Lower lobe of right lung (tissue), 2 donors: ENCODE data around the gene WDFY4. TPM values are rescaled to one million over a fixed set of nuclear protein-coding genes. Genes with fewer than 3 reads are reported as not detected.

ENCODE experiments used
- ATAC-seq, 2 donors: fragments of 200-7000 bp; cut with Tn5 transposase; one replicate each; pipeline ENCODE4 v1.9.1; 2020 to 2022; ENCODE audit warnings: mild to moderate bottlenecking in 2 of 2, moderate library complexity in 2 of 2
- DNase-seq: peaks from one replicate; pipeline ENCODE4 v3.0.0-alpha.2; 2020
- H3K27ac ChIP-seq: fragments of 200-600 bp; one replicate; pipeline ENCODE4 v1.8.0; 2022
- H3K27me3 ChIP-seq: fragments of 200-600 bp; one replicate; pipeline ENCODE4 v1.8.0; 2022; ENCODE audit warnings: low read depth
- H3K36me3 ChIP-seq: fragments of 200-600 bp; one replicate; pipeline ENCODE4 v1.8.0; 2022; ENCODE audit warnings: mild to moderate bottlenecking
- H3K4me1 ChIP-seq: fragments of 200-600 bp; one replicate; pipeline ENCODE4 v1.8.0; 2022
- H3K4me3 ChIP-seq: fragments of 200-600 bp; one replicate; pipeline ENCODE4 v1.8.0; 2022; ENCODE audit warnings: mild to moderate bottlenecking
- H3K9me3 ChIP-seq: fragments of 200-600 bp; one replicate; pipeline ENCODE4 v1.8.0; 2022
- CTCF ChIP-seq: fragments of 200-600 bp; IDR thresholded peaks from one replicate; pipeline ENCODE4 v1.8.0; 2022; ENCODE audit warnings: antibody characterized with exemption, mild to moderate bottlenecking
- intact Hi-C: fragments of 100-400 bp; cut with DNase I; formaldehyde crosslinking; loops from one replicate; pipeline ENCODE4 v1.11.0; 2022
- total RNA-seq: library from RNA; stranded (reverse); fragmentation: NEBNext Ultra II Directional; extraction: Animal tissue kit (Norgen Biotek cat#: 25700); gene quantifications from one replicate; pipeline ENCODE4 v1.2.1, GENCODE V29; 2021
- donor health status: DM: no; HTN: yes; CAD: no; lungs with severe emphysema.

WDFY4 gene
- total RNA-seq, 1 donor from 2014 or later, result 44.4 TPM

- H3K27ac ChIP-seq, result no peak overlapping the region
- no peaks in the 10 kb centered on the region for H3K36me3 ChIP-seq
- H3K4me1 ChIP-seq, result peaks cover 31% of the 10 kb centered on the region
- DNase-seq (no peak), ATAC-seq (peak in 1 of 2 donors; percentile 10)
- TF ChIP-seq CTCF, result no peak
- no peak overlapping the region for H3K4me3 ChIP-seq
- no peaks in the 10 kb centered on the region for H3K9me3 ChIP-seq
- intact Hi-C loops, result no loop called here
- H3K27me3 ChIP-seq, result no peaks in the 10 kb centered on the region
Measured at GRCh38 chr10:48703531-48704122, 19.0 kb downstream of the WDFY4 start.

DNA sequence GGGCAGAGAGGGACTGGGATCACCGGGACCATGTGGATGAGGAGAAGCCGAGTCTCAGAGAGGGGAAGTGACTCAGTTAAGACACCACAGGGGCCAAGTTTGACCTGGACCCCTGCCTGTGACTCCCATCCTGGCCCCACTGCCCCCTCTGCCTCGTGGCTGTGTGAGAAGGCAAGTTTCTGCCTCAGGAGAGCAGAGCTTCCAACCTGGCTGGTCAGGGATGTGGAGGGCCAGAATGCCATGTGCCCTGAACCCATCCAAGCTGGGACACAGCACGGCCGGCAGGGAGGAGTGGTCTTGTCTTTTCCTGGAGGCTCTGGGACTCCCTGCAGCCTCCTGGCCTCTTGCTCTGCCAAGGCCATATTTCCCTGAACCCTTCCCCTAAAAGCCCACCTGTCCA is 19.5 kb downstream of the WDFY4 start:
- TF ChIP-seq CTCF, result no peak
- DNase-seq, result no peak
- no peak overlapping the region for H3K4me3 ChIP-seq
- H3K4me1 ChIP-seq, result peaks cover 31% of the 10 kb centered on the region
- intact Hi-C loops, result no loop called here
- no peaks in the 10 kb centered on the region for H3K36me3 ChIP-seq
- H3K27ac ChIP-seq, result no peak overlapping the region
- no peaks in the 10 kb centered on the region for H3K9me3 ChIP-seq
- ATAC-seq, result no peak
- H3K27me3 ChIP-seq, result no peaks in the 10 kb centered on the region

DNA sequence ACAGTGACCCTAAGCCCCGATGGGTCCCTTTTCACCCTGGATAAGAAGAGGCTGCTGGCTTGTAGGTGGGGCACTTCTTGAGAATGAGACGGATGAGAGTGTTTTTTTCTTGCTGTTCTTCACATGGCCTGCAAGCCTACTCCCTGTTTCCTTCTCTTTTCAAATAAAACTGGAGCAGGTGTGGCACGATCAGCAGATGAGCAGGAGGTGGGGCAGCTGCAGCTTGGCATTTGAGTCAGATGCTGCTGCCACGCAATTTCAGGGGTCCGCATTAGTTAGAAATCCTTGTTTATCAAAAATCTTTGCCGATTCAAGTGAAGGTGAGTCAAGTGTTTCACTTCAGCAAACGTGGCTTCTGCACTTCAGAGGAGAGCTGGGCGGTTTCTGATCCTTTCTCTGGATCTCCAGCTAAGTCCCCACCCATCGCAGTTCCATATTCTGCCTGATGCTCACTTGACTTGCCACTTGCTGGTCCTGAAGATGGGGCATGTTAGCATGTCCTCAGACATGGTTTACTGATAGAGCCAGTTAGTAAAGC is 20.8 kb downstream of the WDFY4 start:
- Histone ChIP-seq H3K27me3 (no peaks in the 10 kb centered on the region), H3K4me3 (no peak overlapping the region), H3K27ac (no peak overlapping the region), H3K4me1 (peaks cover 31% of the 10 kb centered on the region), H3K36me3 (no peaks in the 10 kb centered on the region), H3K9me3 (no peaks in the 10 kb centered on the region)
- no peak for TF ChIP-seq CTCF
- DNase-seq (no peak), ATAC-seq (no peak)
- intact Hi-C loops, result no loop called here

GRCh38 chr10:48707472-48707871 is 22.8 kb downstream of the WDFY4 start:
- ATAC-seq (peak; percentile 29 to 39), DNase-seq (no peak)
- Histone ChIP-seq H3K36me3 (no peaks in the 10 kb centered on the region), H3K27me3 (no peaks in the 10 kb centered on the region), H3K27ac (no peak overlapping the region), H3K9me3 (no peaks in the 10 kb centered on the region), H3K4me3 (no peak overlapping the region), H3K4me1 (peaks cover 23% of the 10 kb centered on the region)
- TF ChIP-seq CTCF, result no peak
- intact Hi-C loops, result no loop called here

GRCh38 chr10:48708144-48708543 is 23.5 kb downstream of the WDFY4 start:
- no peaks in the 10 kb centered on the region for H3K27me3 ChIP-seq
- intact Hi-C loops, result no loop called here
- no peak for DNase-seq
- no peaks in the 10 kb centered on the region for H3K36me3 ChIP-seq
- H3K9me3 ChIP-seq, result no peaks in the 10 kb centered on the region
- H3K27ac ChIP-seq, result no peak overlapping the region
- H3K4me1 ChIP-seq, result peaks cover 16% of the 10 kb centered on the region
- ATAC-seq, result peak in 1 of 2 donors; percentile 48
- TF ChIP-seq CTCF, result no peak
- no peak overlapping the region for H3K4me3 ChIP-seq
